ENCODE data around the gene NPVF.

Gene NPVF

GRCh38 chr7:25223206-25223605 is 5.1 kb downstream of the NPVF start:
- DNase-seq: no peak

GRCh38 chr7:25222666-25223065 is 5.6 kb downstream of the NPVF start:
- DNase-seq: no peak

- DNase-seq: no peak
Measured at GRCh38 chr7:25221009-25221408, 7.3 kb downstream of the NPVF start.

- DNase-seq: no peak
Measured at GRCh38 chr7:25218191-25218590, 10.1 kb downstream of the NPVF start.

GRCh38 chr7:25216837-25217236 is 11.4 kb downstream of the NPVF start:
- no peak for DNase-seq

- no peak for DNase-seq
Measured at GRCh38 chr7:25215694-25216335, 12.5 kb downstream of the NPVF start.

- DNase-seq: no peak
Measured at GRCh38 chr7:25208525-25209221, 19.6 kb downstream of the NPVF start.

- DNase-seq: no peak
Measured at GRCh38 chr7:25207887-25208286, 20.4 kb downstream of the NPVF start.

GRCh38 chr7:25206765-25207164 is 21.5 kb downstream of the NPVF start:
- DNase-seq: no peak

- no peak for DNase-seq
Measured at GRCh38 chr7:25196132-25196896, 32.0 kb downstream of the NPVF start.

- DNase-seq: no peak
Measured at GRCh38 chr7:25194036-25194435, 34.2 kb downstream of the NPVF start.

GRCh38 chr7:25192043-25192442 is 36.2 kb downstream of the NPVF start:
- no peak for DNase-seq

- no peak for DNase-seq
Measured at GRCh38 chr7:25189197-25189596, 39.1 kb downstream of the NPVF start.

- no peak for DNase-seq
Measured at GRCh38 chr7:25187932-25188331, 40.4 kb downstream of the NPVF start.

GRCh38 chr7:25186436-25186835 is 41.9 kb downstream of the NPVF start:
- no peak for DNase-seq

GRCh38 chr7:25181532-25181931 is 46.8 kb downstream of the NPVF start:
- DNase-seq: no peak

GRCh38 chr7:25180946-25181345 is 47.3 kb downstream of the NPVF start:
- DNase-seq: no peak

GRCh38 chr7:25180592-25180923 is 47.7 kb downstream of the NPVF start:
- DNase-seq: no peak

- peak; percentile 95 for DNase-seq
Measured at GRCh38 chr7:25179771-25180591, 48.3 kb downstream of the NPVF start.

- no peak for DNase-seq
Measured at GRCh38 chr7:25179325-25179724, 49.0 kb downstream of the NPVF start.
